Measurements from ENCODE around the gene TLR5.

DNA sequence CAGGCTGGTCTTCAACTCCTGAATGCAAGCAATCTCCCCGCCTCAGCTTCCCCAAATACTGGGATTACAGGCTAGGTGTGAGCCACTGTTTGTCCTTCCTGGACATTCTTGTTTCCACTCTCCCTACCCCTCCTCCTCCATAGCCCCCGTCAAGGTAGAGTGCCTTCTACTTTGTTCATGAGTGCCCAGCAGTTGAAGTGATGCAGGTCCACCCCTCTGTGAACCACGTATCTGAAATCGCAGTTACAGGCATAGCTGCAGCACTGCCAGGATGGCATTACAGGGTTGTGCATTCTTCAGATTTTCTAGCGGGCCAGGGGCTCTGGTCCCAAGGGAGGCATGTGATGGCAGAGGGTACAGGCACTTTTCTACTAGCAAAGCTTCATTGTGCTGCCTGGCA, 7.4 kb upstream of the TLR5 start:
- TF ChIP-seq CTCF (IDR thresholded peaks at IDR 0.05; ENCODE audit: insufficient read depth, low read length, poor library complexity, severe bottlenecking) (no peak), EZH2phosphoT487 (conservative IDR thresholded peaks at IDR 0.05; ENCODE audit: low read length) (no peak)

All from SU-DHL-6 (cell line).